ENCODE data around the gene RHBDL1. TPM values are rescaled to one million over a fixed set of nuclear protein-coding genes. Genes with fewer than 3 reads are reported as not detected.

RHBDL1 gene
- total and polyA plus RNA-seq, 2 donors (not counting 3 experiments of a cell fraction or from before 2014, with no cell fraction given): 1.1 to 1.8 TPM

DNA sequence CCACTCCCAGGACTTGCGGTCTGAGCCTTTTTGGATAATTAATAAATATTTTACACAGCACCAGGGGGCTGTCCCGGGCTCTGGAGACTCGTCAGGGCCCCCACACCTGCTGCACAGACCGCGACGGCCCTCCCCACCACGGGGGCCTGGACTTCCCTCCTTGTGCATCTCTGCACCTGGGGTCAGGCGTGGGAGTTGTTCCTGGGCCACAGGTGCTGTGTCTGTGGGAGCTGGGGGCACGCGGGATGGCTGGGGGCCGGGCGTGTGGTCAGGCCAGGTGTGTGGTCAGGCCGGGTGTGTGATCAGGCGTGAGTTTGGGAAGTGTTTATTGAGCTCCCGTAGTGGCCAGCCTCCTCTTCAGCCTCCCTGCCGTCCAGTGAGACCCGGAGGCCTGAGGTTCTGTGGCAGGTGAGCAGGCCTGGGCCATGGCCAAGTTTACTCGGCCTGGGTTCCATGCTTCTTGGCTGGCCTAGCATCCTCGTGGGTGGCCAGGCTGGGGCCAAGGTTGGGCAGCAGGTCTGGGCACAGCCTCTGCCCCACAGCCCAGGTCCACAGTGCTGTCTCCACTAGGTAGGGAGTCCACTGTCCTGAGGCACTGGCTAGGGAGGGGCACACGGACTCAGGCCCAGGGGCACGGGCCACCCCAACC lies 2.9 kb downstream of the RHBDL1 start:
- no peaks in the 10 kb centered on the region for H4K20me1 ChIP-seq (replicated peaks; ENCODE audit: control insufficient read depth, extremely low read depth, insufficient read depth, low read length)
- FAIRE-seq: no peak
- peaks cover 28% of the 10 kb centered on the region for H3K79me2 ChIP-seq (ENCODE audit: control insufficient read depth, insufficient read depth, low read length)
- POLR2A ChIA-PET: no interaction called here
- peaks cover 7 to 14% of the 10 kb centered on the region in 2 experiments for H3K36me3 ChIP-seq (ENCODE audit: control insufficient read depth in 2 of 2, extremely low read depth in 1 of 2, insufficient read depth in 2 of 2, low read length in 2 of 2)
- no peak overlapping the region for H3K27ac ChIP-seq (ENCODE audit: insufficient read depth, low read depth, low read length)
- no peaks in the 10 kb centered on the region for H3K9me3 ChIP-seq (replicated peaks; ENCODE audit: control insufficient read depth, insufficient read depth, low read length)
- H3K9me1 ChIP-seq (replicated peaks; ENCODE audit: control insufficient read depth, extremely low read depth, insufficient read depth, low read length): no peaks in the 10 kb centered on the region
- no peak for DNase-seq (ENCODE audit: low read depth, low spot score)
- no TSS peak for BruUV-seq (replicated peaks)
- TF ChIP-seq, protein P1, sequence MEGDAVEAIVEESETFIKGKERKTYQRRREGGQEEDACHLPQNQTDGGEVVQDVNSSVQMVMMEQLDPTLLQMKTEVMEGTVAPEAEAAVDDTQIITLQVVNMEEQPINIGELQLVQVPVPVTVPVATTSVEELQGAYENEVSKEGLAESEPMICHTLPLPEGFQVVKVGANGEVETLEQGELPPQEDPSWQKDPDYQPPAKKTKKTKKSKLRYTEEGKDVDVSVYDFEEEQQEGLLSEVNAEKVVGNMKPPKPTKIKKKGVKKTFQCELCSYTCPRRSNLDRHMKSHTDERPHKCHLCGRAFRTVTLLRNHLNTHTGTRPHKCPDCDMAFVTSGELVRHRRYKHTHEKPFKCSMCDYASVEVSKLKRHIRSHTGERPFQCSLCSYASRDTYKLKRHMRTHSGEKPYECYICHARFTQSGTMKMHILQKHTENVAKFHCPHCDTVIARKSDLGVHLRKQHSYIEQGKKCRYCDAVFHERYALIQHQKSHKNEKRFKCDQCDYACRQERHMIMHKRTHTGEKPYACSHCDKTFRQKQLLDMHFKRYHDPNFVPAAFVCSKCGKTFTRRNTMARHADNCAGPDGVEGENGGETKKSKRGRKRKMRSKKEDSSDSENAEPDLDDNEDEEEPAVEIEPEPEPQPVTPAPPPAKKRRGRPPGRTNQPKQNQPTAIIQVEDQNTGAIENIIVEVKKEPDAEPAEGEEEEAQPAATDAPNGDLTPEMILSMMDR (IDR thresholded peaks at IDR 0.05; ENCODE audit: extremely low read depth in 1 of 2, insufficient read depth in 1 of 2, low read depth in 1 of 2, low read length in 2 of 2): no peak
- TF ChIP-seq EZH2 (IDR thresholded peaks at IDR 0.05; ENCODE audit: borderline replicate concordance, low read depth, low read length, severe bottlenecking): no peak
- no peaks in the 10 kb centered on the region for H3K27me3 ChIP-seq (ENCODE audit: control insufficient read depth in 2 of 2, insufficient read depth in 2 of 2, low read length in 2 of 2)
- H3K4me2 ChIP-seq (ENCODE audit: insufficient read depth, low read length): no peak overlapping the region
- H2AFZ ChIP-seq (ENCODE audit: low read depth, low read length): no peak overlapping the region
- H3K9ac ChIP-seq (replicated peaks; ENCODE audit: extremely low read depth, insufficient read depth, low read length): no peak overlapping the region
- peaks cover 16% of the 10 kb centered on the region for H3K4me1 ChIP-seq (ENCODE audit: control insufficient read depth, extremely low read depth, insufficient read depth, low read length)
- H3K4me3 ChIP-seq (replicated peaks in 1 of 3; ENCODE audit: insufficient read depth in 1 of 3, low read depth in 1 of 3, low read length in 3 of 3): no peak overlapping the region
- intact Hi-C loops (cut with micrococcal nuclease) (no loop called here), dilution Hi-C loops (cut with MboI; ENCODE audit: extremely low pct_ligation_motif_present, low sequenced_read_pairs) (no loop called here)
- CTCF ChIA-PET: no interaction called here

Data from endothelial cell of umbilical vein (primary cell).